Measurements from ENCODE around the gene TAF6. TPM values are rescaled to one million over a fixed set of nuclear protein-coding genes. Genes with fewer than 3 reads are reported as not detected.

TAF6 gene
- total RNA-seq, 3 donors from 2014 or later, result 31.5 to 35.0 (median 34.4) TPM

DNA sequence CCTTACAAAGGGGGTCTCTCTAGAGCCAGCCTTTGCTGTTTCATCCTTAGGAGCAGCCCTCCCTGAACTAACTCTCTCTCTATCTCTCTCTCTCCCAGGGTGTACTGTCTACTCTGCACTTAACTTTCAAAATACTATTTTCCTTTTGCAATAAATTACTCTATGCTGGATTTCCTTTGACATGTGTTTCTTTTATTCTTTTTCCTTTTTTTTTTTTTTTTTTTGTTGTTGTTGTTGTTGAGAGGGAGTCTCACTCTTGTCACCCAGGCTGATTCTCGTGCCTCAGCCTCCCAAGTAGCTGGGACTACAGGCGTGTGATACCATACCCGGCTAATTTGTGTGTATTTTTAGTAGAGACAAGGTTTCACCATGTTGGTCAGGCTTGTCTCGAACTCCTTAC, 36.2 kb downstream of the TAF6 start:
- no peak for DNase-seq (ENCODE audit: low spot score in 2 of 2)
- TF ChIP-seq POLR2AphosphoS5 (IDR thresholded peaks at IDR 0.05), result no peak
- H3K4me3 ChIP-seq, result no peak overlapping the region
- H3K36me3 ChIP-seq, result no peaks in the 10 kb centered on the region
- intact Hi-C loops (cut with DNase I; ENCODE audit: low total_unique reads), result loop anchor here (10.0 kb wide), 2 partner anchors 62 to 68 kb away; partner anchors contain the start of genes LAMTOR4 and ZKSCAN1
- no peaks in the 10 kb centered on the region for H3K9me3 ChIP-seq
- peaks cover 0 to 7% of the 10 kb centered on the region in 2 donors for H3K4me1 ChIP-seq
- peak overlapping the region; percentile 83 to 89 for H3K27ac ChIP-seq
- H3K27me3 ChIP-seq, result no peaks in the 10 kb centered on the region

DNA sequence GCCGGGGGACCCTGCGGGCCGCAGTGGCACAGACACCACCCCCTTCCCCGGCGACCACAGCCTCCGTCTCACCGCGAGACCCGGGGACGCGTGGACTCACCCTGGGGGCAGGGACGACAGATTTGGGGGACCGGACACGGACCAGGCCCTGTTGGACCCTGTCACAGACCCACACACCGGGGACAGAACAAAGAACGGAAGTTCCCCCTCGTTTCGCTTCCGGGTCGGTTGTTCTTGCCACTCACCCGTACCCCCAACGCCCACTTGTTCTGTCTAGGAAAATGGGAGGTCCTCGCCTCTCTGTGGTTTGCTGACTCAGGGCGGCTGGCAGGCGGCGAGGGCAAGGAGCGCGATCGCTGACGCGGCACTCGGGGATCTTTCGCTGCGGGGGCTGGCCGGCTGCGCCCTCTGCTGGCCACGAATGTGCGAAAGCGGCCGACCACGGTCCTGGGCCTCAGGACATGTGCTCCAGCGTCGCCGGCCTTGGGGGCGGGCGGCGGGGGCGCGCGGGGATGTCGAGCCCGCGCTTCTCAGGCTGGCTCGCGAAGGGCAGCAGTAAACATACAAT, 37.5 kb downstream of the TAF6 start, which contains the start of gene ZNF3:
ZNF3 (minus strand) TSS at position 189 of the 568 bp plus-strand sequence. CDS start 4,366 bp downstream, outside the sequence.
- DNase-seq (ENCODE audit: low spot score in 2 of 2), result peak; percentile 98 to 99
- intact Hi-C loops (cut with DNase I; ENCODE audit: low total_unique reads), result loop anchor here (10.0 kb wide), 2 partner anchors 63 to 67 kb away; partner anchors contain the start of genes LAMTOR4 and ZKSCAN1
- peak within 1 kb of the TSS; percentile 75 to 99 (median 75) for H3K4me3 ChIP-seq
- peaks cover 0 to 7% of the 10 kb centered on the region in 2 donors for H3K4me1 ChIP-seq
- peak within 1 kb of the TSS; percentile 83 to 89 for H3K27ac ChIP-seq
- no peaks in the 10 kb centered on the region for H3K27me3 ChIP-seq
- no peaks in the 10 kb centered on the region for H3K36me3 ChIP-seq
- TF ChIP-seq POLR2AphosphoS5 (IDR thresholded peaks at IDR 0.05) (peak; percentile 89 to 96 (median 95)), POLR2A (IDR thresholded peaks at IDR 0.05) (peak; percentile 54)
- TF ChIP-seq, protein P1, sequence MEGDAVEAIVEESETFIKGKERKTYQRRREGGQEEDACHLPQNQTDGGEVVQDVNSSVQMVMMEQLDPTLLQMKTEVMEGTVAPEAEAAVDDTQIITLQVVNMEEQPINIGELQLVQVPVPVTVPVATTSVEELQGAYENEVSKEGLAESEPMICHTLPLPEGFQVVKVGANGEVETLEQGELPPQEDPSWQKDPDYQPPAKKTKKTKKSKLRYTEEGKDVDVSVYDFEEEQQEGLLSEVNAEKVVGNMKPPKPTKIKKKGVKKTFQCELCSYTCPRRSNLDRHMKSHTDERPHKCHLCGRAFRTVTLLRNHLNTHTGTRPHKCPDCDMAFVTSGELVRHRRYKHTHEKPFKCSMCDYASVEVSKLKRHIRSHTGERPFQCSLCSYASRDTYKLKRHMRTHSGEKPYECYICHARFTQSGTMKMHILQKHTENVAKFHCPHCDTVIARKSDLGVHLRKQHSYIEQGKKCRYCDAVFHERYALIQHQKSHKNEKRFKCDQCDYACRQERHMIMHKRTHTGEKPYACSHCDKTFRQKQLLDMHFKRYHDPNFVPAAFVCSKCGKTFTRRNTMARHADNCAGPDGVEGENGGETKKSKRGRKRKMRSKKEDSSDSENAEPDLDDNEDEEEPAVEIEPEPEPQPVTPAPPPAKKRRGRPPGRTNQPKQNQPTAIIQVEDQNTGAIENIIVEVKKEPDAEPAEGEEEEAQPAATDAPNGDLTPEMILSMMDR (IDR thresholded peaks at IDR 0.05), result peak; percentile 84 to 98 (median 95)
- H3K9me3 ChIP-seq, result no peaks in the 10 kb centered on the region

DNA sequence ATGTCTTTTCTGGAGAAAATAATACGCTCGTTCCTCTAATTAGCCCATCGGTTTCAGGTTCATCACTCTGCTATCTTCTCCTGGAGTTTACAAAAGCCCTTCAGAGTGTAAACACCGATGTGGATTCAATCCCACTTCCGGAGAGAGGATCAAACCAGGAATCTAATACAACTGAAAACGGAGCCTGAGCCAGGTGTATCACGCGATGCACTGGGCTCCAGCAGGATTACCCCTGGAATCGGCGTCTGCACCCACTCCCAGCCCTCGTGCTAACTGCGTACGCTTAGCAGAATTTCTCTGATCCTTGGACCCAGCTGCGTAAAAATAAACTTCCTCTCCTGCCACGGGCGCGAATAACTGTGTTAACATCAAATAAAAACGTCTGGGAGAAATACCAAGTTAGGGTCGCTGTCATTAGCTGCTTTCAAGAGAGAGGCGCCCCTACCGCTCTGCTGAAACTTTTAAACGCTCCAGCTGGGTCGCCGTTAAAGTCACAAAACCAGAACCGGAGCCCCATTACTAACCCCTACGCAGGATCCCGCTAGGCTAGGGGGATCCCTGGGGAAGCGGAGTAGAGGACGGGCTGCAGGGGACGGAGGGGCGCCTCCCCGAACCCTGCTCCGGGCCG, 38.1 kb downstream of the TAF6 start:
- no peak for TF ChIP-seq POLR2A (IDR thresholded peaks at IDR 0.05)
- TF ChIP-seq POLR2AphosphoS5 (IDR thresholded peaks at IDR 0.05), result no peak
- TF ChIP-seq, protein P1 (IDR thresholded peaks at IDR 0.05), result no peak
- Histone ChIP-seq H3K27me3 (no peaks in the 10 kb centered on the region), H3K4me3 (peak overlapping the region; percentile 75 to 99 (median 75)), H3K27ac (peak overlapping the region; percentile 83 to 89), H3K9me3 (no peaks in the 10 kb centered on the region), H3K36me3 (no peaks in the 10 kb centered on the region), H3K4me1 (peaks cover 0 to 7% of the 10 kb centered on the region in 2 donors)
- intact Hi-C loops (cut with DNase I; ENCODE audit: low total_unique reads), result loop anchor here (10.0 kb wide), 2 partner anchors 64 to 66 kb away; partner anchors contain the start of genes LAMTOR4 and ZKSCAN1
- DNase-seq (ENCODE audit: low spot score in 2 of 2), result no peak

DNA sequence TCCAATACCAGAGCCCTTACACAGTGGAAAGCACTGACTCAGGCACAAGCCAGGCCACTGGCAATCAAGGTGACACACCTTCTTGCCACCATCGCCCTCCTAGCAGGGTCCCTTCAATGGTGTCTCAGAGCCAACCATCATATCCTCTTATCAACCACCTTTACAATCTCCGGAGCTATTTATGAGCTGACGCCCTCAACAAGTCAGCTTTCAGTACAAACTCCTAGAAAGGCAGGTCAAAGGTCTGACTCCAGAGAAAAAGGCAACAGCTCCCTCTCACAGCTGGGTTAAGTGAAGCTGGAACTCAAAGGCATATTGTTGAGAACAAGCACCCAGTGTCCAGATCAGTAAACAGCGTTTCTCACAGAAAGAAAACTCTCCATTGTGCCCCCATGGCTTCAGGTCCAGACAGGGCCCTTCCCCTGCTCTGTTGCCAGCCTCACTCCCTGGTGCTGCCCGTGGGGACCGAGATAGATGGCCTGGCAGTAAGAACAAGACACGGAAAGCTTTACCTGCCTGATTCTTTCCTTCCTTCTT, 40.1 kb downstream of the TAF6 start:
- Histone ChIP-seq H3K27ac (no peak overlapping the region), H3K27me3 (no peaks in the 10 kb centered on the region), H3K4me1 (peaks cover 0 to 7% of the 10 kb centered on the region in 2 donors), H3K9me3 (no peaks in the 10 kb centered on the region), H3K36me3 (no peaks in the 10 kb centered on the region), H3K4me3 (no peak overlapping the region)
- no peak for TF ChIP-seq POLR2AphosphoS5 (IDR thresholded peaks at IDR 0.05)
- no peak for TF ChIP-seq POLR2A (IDR thresholded peaks at IDR 0.05)
- TF ChIP-seq, protein P1 (IDR thresholded peaks at IDR 0.05), result no peak
- DNase-seq (ENCODE audit: low spot score in 2 of 2), result no peak
- intact Hi-C loops (cut with DNase I; ENCODE audit: low total_unique reads), result no loop called here

DNA sequence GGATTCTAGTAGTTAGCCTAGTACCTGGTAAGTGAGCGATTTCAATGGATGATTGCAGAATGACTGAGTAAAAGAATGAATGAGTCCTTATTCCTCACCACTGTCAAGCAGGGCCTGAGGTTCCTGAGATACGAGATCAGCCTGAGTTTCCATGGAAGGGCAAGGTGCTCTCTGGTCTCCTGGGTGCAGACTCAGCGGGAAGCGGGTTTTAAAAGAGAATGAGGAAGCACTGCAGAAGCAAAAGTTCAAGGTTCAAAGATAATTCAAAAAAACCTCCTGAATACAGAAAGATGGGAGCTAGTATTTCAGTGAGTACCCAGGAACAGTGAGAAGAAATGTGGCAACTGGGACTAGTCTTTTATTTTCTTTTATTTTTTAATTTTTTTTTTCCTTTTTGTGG, 42.0 kb downstream of the TAF6 start:
- H3K4me1 ChIP-seq, result peaks cover 0 to 7% of the 10 kb centered on the region in 2 donors
- TF ChIP-seq, protein P1 (IDR thresholded peaks at IDR 0.05), result no peak
- no peak for TF ChIP-seq POLR2AphosphoS5 (IDR thresholded peaks at IDR 0.05)
- intact Hi-C loops (cut with DNase I; ENCODE audit: low total_unique reads), result no loop called here
- no peak overlapping the region for H3K27ac ChIP-seq
- H3K9me3 ChIP-seq, result peaks cover 4 to 6% of the 10 kb centered on the region in 2 donors
- no peaks in the 10 kb centered on the region for H3K27me3 ChIP-seq
- H3K36me3 ChIP-seq, result peaks cover 10% of the 10 kb centered on the region
- no peak overlapping the region for H3K4me3 ChIP-seq
- no peak for DNase-seq (ENCODE audit: low spot score in 2 of 2)

Measured in breast epithelium (tissue), 4 donors.